Endothelial cell of umbilical vein (primary cell): ENCODE measurements around the gene ADCY2. TPM values are rescaled to one million over a fixed set of nuclear protein-coding genes. Genes with fewer than 3 reads are reported as not detected.

Experiments used
- BruUV-seq: library from RNA; stranded (reverse); fragments of 400-500 nt; replicated peaks from 2 replicates; lab custom pipeline; 2021; lab: Mats Ljungman, UMichigan
- CTCF ChIA-PET: fragments of 300-600, 350-600 bp; sonication (Branson Sonifier 250); formaldehyde crosslinking; loops from one replicate; lab custom pipeline; 2021; ENCODE audit warnings: antibody characterized with exemption, inconsistent platforms; lab: Charles Lee
- POLR2A ChIA-PET: fragments of 300-600, 350-600 bp; sonication (Branson Sonifier 250); formaldehyde crosslinking; loops from one replicate; lab custom pipeline; 2021; ENCODE audit warnings: antibody characterized with exemption, inconsistent platforms; lab: Charles Lee
- DNase-seq: peaks from one replicate; pipeline ENCODE4 v3.0.0-alpha.2; 2011; ENCODE audit warnings: low read depth, low spot score
- FAIRE-seq: peaks from 2 replicates; lab custom pipeline; 2011; peaks lifted over from hg19 to GRCh38; lab: Jason Lieb, UNC
- H2AFZ ChIP-seq: 2 replicates; pipeline ENCODE4 v1.6.0; 2012; ENCODE audit warnings: low read depth, low read length, control low read depth, inconsistent platforms
- H3K27ac ChIP-seq: 2 replicates; pipeline ENCODE4 v1.5.1; 2011; ENCODE audit warnings: low read depth, mild to moderate bottlenecking, control low read depth, low read length, moderate library complexity; ENCODE audit not compliant: insufficient read depth
- H3K27me3 ChIP-seq, 2 experiments: 2 replicates each; pipeline versions ENCODE4 v1.6.0 to v1.6.1; 2011; ENCODE audit warnings: low read length in 2 of 2, mixed read lengths in 1 of 2; ENCODE audit not compliant: control insufficient read depth in 2 of 2, insufficient read depth in 2 of 2
- H3K36me3 ChIP-seq, 2 experiments: 2 replicates in 1 of 2; 3 replicates in 1 of 2; pipeline ENCODE4 v1.5.1; 2011; ENCODE audit warnings: low read length in 2 of 2, mild to moderate bottlenecking in 1 of 2, moderate library complexity in 1 of 2; ENCODE audit not compliant: control insufficient read depth in 2 of 2, insufficient read depth in 2 of 2; ENCODE audit errors: extremely low read depth in 1 of 2
- H3K4me1 ChIP-seq: 3 replicates; pipeline ENCODE4 v1.5.1; 2011; ENCODE audit warnings: mild to moderate bottlenecking, low read length; ENCODE audit not compliant: control insufficient read depth, insufficient read depth; ENCODE audit errors: extremely low read depth
- H3K4me2 ChIP-seq: 2 replicates; pipeline ENCODE4 v1.6.1; 2011; ENCODE audit warnings: low read length, control low read depth, mixed read lengths; ENCODE audit not compliant: insufficient read depth
- H3K4me3 ChIP-seq, 3 experiments: fragments of 200-600 bp in 1 of 3; sonication (generic), shearing (Covaris generic) in 1 of 3; replicated peaks in 1 of 3; 2 replicates each; pipeline ENCODE4 v1.5.1; 2011 to 2016; ENCODE audit warnings: control low read depth in 3 of 3, low read length in 3 of 3, mild to moderate bottlenecking in 2 of 3, inconsistent platforms in 1 of 3, low read depth in 1 of 3, moderate library complexity in 1 of 3; ENCODE audit not compliant: insufficient read depth in 1 of 3
- H3K79me2 ChIP-seq: 2 replicates; pipeline ENCODE4 v1.6.0; 2012; ENCODE audit warnings: low read length, inconsistent platforms; ENCODE audit not compliant: control insufficient read depth, insufficient read depth
- H3K9ac ChIP-seq: replicated peaks from 2 replicates; pipeline ENCODE3; 2011; ENCODE audit warnings: low read length, control low read depth; ENCODE audit not compliant: insufficient read depth; ENCODE audit errors: extremely low read depth
- H3K9me1 ChIP-seq: replicated peaks from 3 replicates; pipeline ENCODE4 v1.6.0; 2011; ENCODE audit warnings: mild to moderate bottlenecking, low read length; ENCODE audit not compliant: control insufficient read depth, insufficient read depth; ENCODE audit errors: extremely low read depth
- H3K9me3 ChIP-seq: replicated peaks from 2 replicates; pipeline ENCODE4 v1.5.1; 2012; ENCODE audit warnings: low read length, inconsistent platforms; ENCODE audit not compliant: control insufficient read depth, insufficient read depth
- H4K20me1 ChIP-seq: replicated peaks from 2 replicates; pipeline ENCODE3; 2011; ENCODE audit warnings: mild to moderate bottlenecking, low read length; ENCODE audit not compliant: control insufficient read depth, insufficient read depth; ENCODE audit errors: extremely low read depth
- CTCF ChIP-seq, 2 donors: IDR thresholded peaks; 1 replicate in 1 of 2; 2 replicates in 1 of 2; pipeline ENCODE4 v1.5.1; 2011; ENCODE audit warnings: low read length in 2 of 2, mild to moderate bottlenecking in 2 of 2, moderate library complexity in 2 of 2, control low read depth in 1 of 2, inconsistent platforms in 1 of 2, low read depth in 1 of 2; ENCODE audit not compliant: insufficient read depth in 1 of 2; ENCODE audit errors: extremely low read depth in 1 of 2
- EZH2 ChIP-seq: IDR thresholded peaks from 2 replicates; pipeline ENCODE4 v1.6.1; 2012; ENCODE audit warnings: borderline replicate concordance, low read depth, mild to moderate bottlenecking, moderate library complexity, low read length, inconsistent platforms; ENCODE audit not compliant: severe bottlenecking
- FOS ChIP-seq: IDR thresholded peaks from 2 replicates; pipeline ENCODE4 v1.6.1; 2011; ENCODE audit warnings: mild to moderate bottlenecking, low read length, moderate library complexity, borderline replicate concordance; ENCODE audit not compliant: insufficient read depth
- GATA2 ChIP-seq: IDR thresholded peaks from 2 replicates; pipeline ENCODE4 v1.7.0; 2011; ENCODE audit warnings: low read depth, mild to moderate bottlenecking, moderate library complexity, mixed read lengths, low read length; ENCODE audit not compliant: insufficient read length, insufficient read depth
- JUN ChIP-seq: IDR thresholded peaks from 2 replicates; pipeline ENCODE4 v1.6.1; 2011; ENCODE audit warnings: borderline replicate concordance, low read depth; ENCODE audit not compliant: insufficient read length, insufficient read depth
- MAX ChIP-seq: IDR thresholded peaks from 2 replicates; pipeline ENCODE4 v1.6.1; 2011; ENCODE audit not compliant: insufficient read depth, insufficient read length
- MYC ChIP-seq: IDR thresholded peaks from one replicate; pipeline ENCODE4 v1.6.1; 2011; ENCODE audit warnings: mild to moderate bottlenecking, low read depth, low read length
- POLR2A ChIP-seq: IDR thresholded peaks from 2 replicates; pipeline ENCODE4 v1.6.1; 2012; ENCODE audit warnings: low read depth, mild to moderate bottlenecking, control low read depth, low read length
- POLR2AphosphoS5 ChIP-seq: IDR thresholded peaks from 2 replicates; pipeline ENCODE4 v1.6.1; 2012; ENCODE audit warnings: low read depth, mild to moderate bottlenecking, control low read depth, low read length, moderate library complexity; ENCODE audit not compliant: insufficient read depth
- dilution Hi-C: fragments of 300-500 bp; cut with MboI; formaldehyde crosslinking; loops from one replicate; pipeline ENCODE4 v1.15.0; 2019; ENCODE audit warnings: low sequenced_read_pairs; ENCODE audit not compliant: extremely low pct_ligation_motif_present
- intact Hi-C: fragments of 100-400 bp; cut with micrococcal nuclease; formaldehyde crosslinking; loops from one replicate; pipeline ENCODE4 v1.10.0; 2022
- polyA plus RNA-seq, 4 experiments: library from polyadenylated mRNA; depleted of rRNA in 3 of 4; stranded (reverse) in 3 of 4; unstranded in 1 of 4; fragments of >200 nt; gene quantifications; 2 replicates each; pipeline versions ENCODE4 v1.2.1 to v1.2.3, GENCODE V29; 2011 to 2012; ENCODE audit warnings: missing spikeins in 1 of 4
- total RNA-seq: library from RNA; stranded (reverse); gene quantifications from 2 replicates; pipeline ENCODE4 v1.2.3, GENCODE V29; 2021

The ADCY2 gene
- total and polyA plus RNA-seq, 2 donors (not counting 3 experiments of a cell fraction or from before 2014, with no cell fraction given): under 0.01 TPM; not detected in 1

GRCh38 chr5:7503564-7503963, 107.6 kb downstream of the ADCY2 start:
- BruUV-seq: no TSS peak
- Histone ChIP-seq H3K79me2 (no peaks in the 10 kb centered on the region), H3K4me2 (no peak overlapping the region), H3K36me3 (no peaks in the 10 kb centered on the region), H3K9me1 (no peaks in the 10 kb centered on the region), H3K27me3 (no peaks in the 10 kb centered on the region), H3K9me3 (peaks cover 8% of the 10 kb centered on the region), H3K9ac (no peak overlapping the region), H4K20me1 (no peaks in the 10 kb centered on the region), H3K4me1 (no peaks in the 10 kb centered on the region), H3K27ac (no peak overlapping the region), H2AFZ (no peak overlapping the region), H3K4me3 (no peak overlapping the region)
- intact Hi-C loops (no loop called here), dilution Hi-C loops (no loop called here)
- TF ChIP-seq EZH2 (no peak), CTCF (IDR thresholded peaks at IDR 0.05; ENCODE audit: extremely low read depth in 1 of 2, insufficient read depth in 1 of 2, low read depth in 1 of 2, low read length in 2 of 2) (no peak), POLR2AphosphoS5 (no peak), JUN (no peak), MYC (no peak), MAX (no peak), FOS (no peak), POLR2A (no peak), GATA2 (no peak)
- ChIA-PET POLR2A (no interaction called here), CTCF (no interaction called here)
- FAIRE-seq (no peak), DNase-seq (no peak)
